ENCODE results near the gene SNAP47.

Gene SNAP47

GRCh38 chr1:227746676-227747075 is 11.4 kb downstream of the SNAP47 start:
- no peak for DNase-seq (ENCODE audit: extremely low spot score)
- CTCF ChIA-PET = no interaction called here
- POLR2A ChIA-PET = no interaction called here
- TF ChIP-seq CTBP1 (IDR thresholded peaks at IDR 0.05; ENCODE audit: borderline replicate concordance) (no peak), LEF1 (IDR thresholded peaks at IDR 0.05; ENCODE audit: borderline replicate concordance) (no peak), FOXA1 (IDR thresholded peaks at IDR 0.05) (no peak), BHLHE40 (IDR thresholded peaks at IDR 0.05; ENCODE audit: borderline replicate concordance) (no peak), ELF4 (IDR thresholded peaks at IDR 0.05) (no peak), NFRKB (IDR thresholded peaks at IDR 0.05) (no peak), L3MBTL2 (conservative IDR thresholded peaks at IDR 0.05) (no peak), ZNF384 (IDR thresholded peaks at IDR 0.05) (no peak), PKNOX1 (IDR thresholded peaks at IDR 0.05) (no peak), HDGF (IDR thresholded peaks at IDR 0.05; ENCODE audit: borderline replicate concordance) (no peak), SUZ12 (IDR thresholded peaks at IDR 0.05) (no peak), SP1 (IDR thresholded peaks at IDR 0.05) (no peak)

- TF ChIP-seq L3MBTL2 (conservative IDR thresholded peaks at IDR 0.05) = no peak
- no peak for TF ChIP-seq SP1 (IDR thresholded peaks at IDR 0.05)
- no peak for TF ChIP-seq SUZ12 (IDR thresholded peaks at IDR 0.05)
- ChIA-PET POLR2A (no interaction called here), CTCF (no interaction called here)
- no peak for DNase-seq (ENCODE audit: extremely low spot score)
These were observed 12.1 kb downstream of the SNAP47 start for GRCh38 chr1:227747382-227747781.

GRCh38 chr1:227747948-227748495 is 12.8 kb downstream of the SNAP47 start:
- TF ChIP-seq FOXK2 (IDR thresholded peaks at IDR 0.05) (no peak), FOXA1 (IDR thresholded peaks at IDR 0.05) (no peak), L3MBTL2 (conservative IDR thresholded peaks at IDR 0.05) (no peak)
- no peak for DNase-seq (ENCODE audit: extremely low spot score)
- ChIA-PET POLR2A (no interaction called here), CTCF (no interaction called here)

GRCh38 chr1:227748496-227749182 is 13.4 kb downstream of the SNAP47 start:
- TF ChIP-seq SP1 (IDR thresholded peaks at IDR 0.05) = no peak
- TF ChIP-seq FOXK2 (IDR thresholded peaks at IDR 0.05) = no peak
- no peak for TF ChIP-seq ELF4 (IDR thresholded peaks at IDR 0.05)
- TF ChIP-seq PKNOX1 (IDR thresholded peaks at IDR 0.05) = no peak
- TF ChIP-seq ZNF384 (IDR thresholded peaks at IDR 0.05) = no peak
- TF ChIP-seq TARDBP (IDR thresholded peaks at IDR 0.05) = no peak
- TF ChIP-seq FOXM1 (IDR thresholded peaks at IDR 0.05; ENCODE audit: borderline replicate concordance) = no peak
- no peak for TF ChIP-seq FOXA1 (IDR thresholded peaks at IDR 0.05)
- TF ChIP-seq L3MBTL2 (conservative IDR thresholded peaks at IDR 0.05) = no peak
- no peak for TF ChIP-seq HDGF (IDR thresholded peaks at IDR 0.05; ENCODE audit: borderline replicate concordance)
- no peak for TF ChIP-seq NFRKB (IDR thresholded peaks at IDR 0.05)
- no peak for TF ChIP-seq LEF1 (IDR thresholded peaks at IDR 0.05; ENCODE audit: borderline replicate concordance)
- TF ChIP-seq ARNT (IDR thresholded peaks at IDR 0.05) = no peak
- TF ChIP-seq BHLHE40 (IDR thresholded peaks at IDR 0.05; ENCODE audit: borderline replicate concordance) = no peak
- no peak for TF ChIP-seq SUZ12 (IDR thresholded peaks at IDR 0.05)
- no peak for TF ChIP-seq CTBP1 (IDR thresholded peaks at IDR 0.05; ENCODE audit: borderline replicate concordance)
- DNase-seq (ENCODE audit: extremely low spot score) = no peak
- POLR2A ChIA-PET = no interaction called here
- CTCF ChIA-PET = no interaction called here

GRCh38 chr1:227749225-227749624 is 14.0 kb downstream of the SNAP47 start:
- ChIA-PET CTCF (no interaction called here), POLR2A (no interaction called here)
- no peak for DNase-seq (ENCODE audit: extremely low spot score)
- TF ChIP-seq ARNT (IDR thresholded peaks at IDR 0.05) = no peak
- no peak for TF ChIP-seq TARDBP (IDR thresholded peaks at IDR 0.05)
- no peak for TF ChIP-seq FOXM1 (IDR thresholded peaks at IDR 0.05; ENCODE audit: borderline replicate concordance)
- TF ChIP-seq LEF1 (IDR thresholded peaks at IDR 0.05; ENCODE audit: borderline replicate concordance) = no peak

GRCh38 chr1:227749916-227750710 is 14.9 kb downstream of the SNAP47 start:
- DNase-seq (ENCODE audit: extremely low spot score) = no peak
- ChIA-PET CTCF (interaction anchor here (0.8 kb wide), 1 partner anchor 12 kb away, joined by 4 read pairs; no protein-coding TSS in a partner anchor), POLR2A (no interaction called here)
- TF ChIP-seq PKNOX1 (IDR thresholded peaks at IDR 0.05) (no peak), BHLHE40 (IDR thresholded peaks at IDR 0.05; ENCODE audit: borderline replicate concordance) (no peak), ELF4 (IDR thresholded peaks at IDR 0.05) (no peak), ARNT (IDR thresholded peaks at IDR 0.05) (no peak), LEF1 (IDR thresholded peaks at IDR 0.05; ENCODE audit: borderline replicate concordance) (no peak), CTBP1 (IDR thresholded peaks at IDR 0.05; ENCODE audit: borderline replicate concordance) (no peak), SUZ12 (IDR thresholded peaks at IDR 0.05) (no peak), FOXM1 (IDR thresholded peaks at IDR 0.05; ENCODE audit: borderline replicate concordance) (no peak), NFRKB (IDR thresholded peaks at IDR 0.05) (no peak), SP1 (IDR thresholded peaks at IDR 0.05) (no peak)

Measured in HEK293T (cell line).